ENCODE measurements around the gene ZNF878.

The ZNF878 gene

GRCh38 chr19:12034620-12035019 is 18.1 kb downstream of the ZNF878 start:
- DNase-seq: no peak

GRCh38 chr19:12034198-12034597 is 18.6 kb downstream of the ZNF878 start:
- no peak for DNase-seq

- no peak for DNase-seq
Measured at GRCh38 chr19:12015753-12016116, 37.0 kb downstream of the ZNF878 start.

- DNase-seq: no peak
Measured at GRCh38 chr19:12015015-12015752, 37.6 kb downstream of the ZNF878 start.

GRCh38 chr19:12000152-12000981 is 52.4 kb downstream of the ZNF878 start:
- no peak for DNase-seq

- DNase-seq: no peak
Measured at GRCh38 chr19:11995174-11995573, 57.6 kb downstream of the ZNF878 start.

Data from activated CD8-positive, alpha-beta memory T cell treated with anti-CD3 and anti-CD28 coated beads, Interleukin-2, amount 50 U/mL, for 48 hours (primary cell).